NCI-H146 treated with DMSO at 0.1 percent for 48 hours (cell line): Measurements from ENCODE around the gene COBL.

ENCODE experiments used
- DNase-seq: peaks from one replicate; lab custom pipeline; 2025; ENCODE audit not compliant: unreplicated experiment; lab: John Stamatoyannopoulos, UW

COBL gene, protein sequence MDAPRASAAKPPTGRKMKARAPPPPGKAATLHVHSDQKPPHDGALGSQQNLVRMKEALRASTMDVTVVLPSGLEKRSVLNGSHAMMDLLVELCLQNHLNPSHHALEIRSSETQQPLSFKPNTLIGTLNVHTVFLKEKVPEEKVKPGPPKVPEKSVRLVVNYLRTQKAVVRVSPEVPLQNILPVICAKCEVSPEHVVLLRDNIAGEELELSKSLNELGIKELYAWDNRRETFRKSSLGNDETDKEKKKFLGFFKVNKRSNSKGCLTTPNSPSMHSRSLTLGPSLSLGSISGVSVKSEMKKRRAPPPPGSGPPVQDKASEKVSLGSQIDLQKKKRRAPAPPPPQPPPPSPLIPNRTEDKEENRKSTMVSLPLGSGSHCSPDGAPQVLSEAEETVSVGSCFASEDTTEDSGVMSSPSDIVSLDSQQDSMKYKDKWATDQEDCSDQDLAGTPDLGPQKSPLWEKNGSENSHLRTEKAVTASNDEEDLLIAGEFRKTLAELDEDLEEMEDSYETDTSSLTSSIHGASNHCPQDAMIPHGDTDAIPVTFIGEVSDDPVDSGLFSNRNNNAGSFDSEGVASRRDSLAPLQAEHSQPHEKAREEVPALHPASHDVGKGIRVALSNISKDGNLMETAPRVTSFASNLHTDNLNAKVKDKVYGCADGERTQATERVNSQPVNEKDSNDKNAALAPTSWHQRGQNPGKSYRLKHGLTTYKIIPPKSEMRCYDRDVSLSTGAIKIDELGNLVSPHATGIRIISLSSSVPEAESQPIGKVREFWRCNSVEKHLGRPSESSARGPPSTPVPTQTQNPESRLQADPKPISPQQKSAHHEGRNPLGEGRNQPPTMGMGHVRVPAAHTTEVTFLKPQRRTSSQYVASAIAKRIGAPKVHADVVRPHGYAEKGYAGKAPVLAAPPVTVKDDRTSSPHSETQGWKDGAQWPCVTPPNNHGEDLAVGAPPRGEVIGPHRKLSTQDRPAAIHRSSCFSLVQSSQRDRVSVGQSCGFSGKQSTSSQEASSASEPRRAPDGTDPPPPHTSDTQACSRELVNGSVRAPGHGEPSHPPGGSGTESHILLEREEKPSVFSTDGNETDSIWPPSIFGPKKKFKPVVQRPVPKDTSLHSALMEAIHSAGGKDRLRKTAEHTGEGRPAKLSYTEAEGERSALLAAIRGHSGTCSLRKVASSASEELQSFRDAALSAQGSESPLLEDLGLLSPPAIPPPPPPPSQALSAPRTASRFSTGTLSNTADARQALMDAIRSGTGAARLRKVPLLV

DNA sequence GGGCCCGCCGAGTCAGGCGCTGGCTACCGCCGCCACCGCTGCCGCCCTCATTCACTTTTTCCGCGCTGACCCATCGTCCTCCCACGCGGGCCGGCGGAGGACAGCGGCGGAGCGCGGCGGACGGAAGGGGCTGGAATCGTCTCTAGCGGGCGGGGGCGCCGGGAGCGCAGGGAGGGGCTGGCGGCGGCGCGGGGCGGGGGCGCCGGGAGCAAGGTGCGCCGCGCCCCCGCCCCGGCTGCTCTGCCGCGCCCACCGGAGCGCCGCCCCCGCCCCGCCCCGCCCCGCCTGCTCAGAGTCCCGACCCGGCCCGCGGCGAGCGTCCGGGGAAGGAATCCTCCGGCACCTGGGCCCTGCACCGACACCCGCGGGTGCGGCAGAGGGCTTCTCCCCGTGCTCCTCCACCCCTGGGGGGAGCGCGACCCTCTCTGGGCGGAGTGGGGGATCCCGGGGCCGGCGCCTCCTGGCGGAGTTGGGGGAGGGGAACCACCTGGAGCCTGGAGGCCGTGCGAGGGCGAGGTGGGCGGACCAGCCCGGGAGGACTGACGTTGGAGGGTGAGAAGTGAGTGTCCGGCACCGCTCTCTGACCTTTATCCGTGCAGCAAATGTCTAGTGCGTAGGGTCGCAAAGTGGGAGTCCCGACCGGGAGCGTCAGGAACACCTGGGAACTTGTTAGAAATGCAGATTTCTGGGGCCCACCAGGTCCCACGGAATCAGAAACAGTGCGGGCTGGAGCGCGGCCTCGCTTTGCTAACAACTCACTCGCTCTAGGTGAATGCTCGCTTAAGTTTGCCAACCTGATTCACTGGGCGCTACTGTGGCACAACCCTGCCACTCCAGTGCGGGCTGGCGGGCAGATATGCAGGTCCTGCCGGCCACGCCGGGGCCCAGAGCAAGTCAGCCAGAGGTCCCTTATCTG is at the start of gene COBL:
Gene COBL, minus strand, starts transcription at position 144 of the 916 bp plus-strand sequence. CDS start 176 bp downstream, outside the sequence.
- peak; percentile 7 for DNase-seq

DNA sequence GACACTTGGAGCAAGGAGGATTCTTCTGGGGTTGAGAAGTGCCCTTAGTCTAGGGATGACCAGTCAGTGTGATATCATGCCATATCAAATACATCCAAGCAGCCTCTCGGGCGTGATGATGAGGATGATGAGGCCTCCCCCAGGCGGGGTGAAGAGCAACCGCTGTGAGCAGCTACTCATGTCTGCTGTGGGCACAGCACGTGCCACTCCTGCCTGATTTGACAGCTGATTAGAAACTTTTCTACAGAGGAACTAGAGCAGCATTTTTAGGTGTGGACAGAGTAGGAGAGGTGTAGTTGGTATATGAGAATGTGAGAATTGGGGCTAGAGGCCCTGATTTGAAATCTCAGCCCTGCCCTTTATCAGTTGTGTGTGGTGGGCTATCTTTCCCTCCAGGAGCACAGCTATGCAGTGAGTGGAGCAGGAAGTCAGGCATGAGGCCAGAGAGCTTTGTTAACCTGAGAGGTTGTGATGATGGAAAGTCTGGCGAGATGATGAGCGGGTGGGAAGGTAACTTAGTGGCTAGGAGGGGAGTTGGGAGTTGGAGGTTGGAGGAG is 49.6 kb upstream of the COBL start:
- DNase-seq = no peak

DNA sequence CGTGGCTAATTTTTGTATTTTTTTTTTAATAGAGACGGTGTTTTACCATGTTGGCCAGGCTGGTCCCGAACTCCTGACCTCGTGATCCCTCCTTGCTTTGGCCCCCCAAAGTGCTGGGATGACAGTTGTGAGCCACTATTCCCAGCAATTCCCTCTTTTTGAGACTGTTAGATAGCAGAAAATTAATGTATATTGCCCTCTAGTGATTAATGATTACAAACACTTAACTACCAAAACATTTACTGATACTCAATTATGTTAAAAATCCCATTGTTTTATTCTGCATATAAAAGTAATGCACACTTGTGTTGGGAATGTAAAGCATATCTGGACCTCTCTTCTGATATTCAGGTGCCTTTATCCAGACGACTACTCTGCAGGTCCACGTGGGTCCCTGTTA is 41.2 kb upstream of the COBL start:
- DNase-seq = no peak

DNA sequence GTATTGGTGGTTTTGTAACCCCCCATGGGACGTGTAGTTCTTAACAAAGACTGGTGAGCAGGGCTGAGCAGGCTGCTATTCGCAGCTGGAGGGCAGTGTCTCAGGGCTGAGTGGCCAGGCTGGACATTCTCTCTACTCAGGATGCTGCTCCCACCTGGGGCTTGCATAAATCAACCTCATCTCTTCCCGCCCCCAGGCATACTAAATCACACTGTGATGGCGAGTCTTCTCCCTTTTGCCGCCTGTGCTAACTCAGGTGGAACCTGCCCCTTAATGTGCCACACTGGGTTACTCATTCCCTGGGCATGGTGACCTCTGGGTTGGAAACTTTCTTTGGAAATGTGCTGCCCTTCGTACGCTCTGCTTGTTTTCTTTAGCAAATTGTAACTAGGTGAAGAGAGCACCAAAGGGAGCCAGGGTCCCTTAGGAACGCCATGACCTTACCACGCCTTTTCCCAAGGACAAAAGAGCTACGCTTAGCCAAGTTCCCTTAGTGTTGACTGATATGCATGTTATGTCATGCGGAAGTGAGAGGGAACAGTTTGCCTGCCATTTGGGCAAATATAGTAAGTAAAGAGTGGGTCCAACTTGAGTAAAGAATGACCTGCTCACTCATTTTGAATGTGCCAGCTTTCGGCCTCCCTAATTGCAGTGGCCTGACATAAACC is 40.4 kb upstream of the COBL start:
- DNase-seq = peak; percentile 16

DNA sequence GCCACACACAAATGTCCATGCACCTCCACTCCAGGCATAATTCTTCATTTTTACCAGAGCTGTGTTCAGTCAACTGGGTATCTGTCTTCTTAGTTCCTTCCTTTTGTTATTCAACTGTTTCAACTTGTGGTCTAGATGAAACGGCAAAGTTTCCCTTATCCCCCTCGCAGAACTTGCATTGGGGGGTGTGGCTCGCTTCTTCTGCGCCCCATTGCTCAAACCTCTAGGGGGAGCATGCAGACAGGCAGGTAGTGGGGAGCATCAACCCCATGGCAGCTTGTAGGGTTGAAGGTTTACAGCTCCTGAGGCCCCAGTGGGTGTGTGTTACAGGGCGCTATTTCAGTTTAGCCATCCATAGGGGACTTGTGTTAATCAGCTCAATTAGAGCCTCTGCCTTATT is 38.3 kb upstream of the COBL start:
- DNase-seq = no peak

DNA sequence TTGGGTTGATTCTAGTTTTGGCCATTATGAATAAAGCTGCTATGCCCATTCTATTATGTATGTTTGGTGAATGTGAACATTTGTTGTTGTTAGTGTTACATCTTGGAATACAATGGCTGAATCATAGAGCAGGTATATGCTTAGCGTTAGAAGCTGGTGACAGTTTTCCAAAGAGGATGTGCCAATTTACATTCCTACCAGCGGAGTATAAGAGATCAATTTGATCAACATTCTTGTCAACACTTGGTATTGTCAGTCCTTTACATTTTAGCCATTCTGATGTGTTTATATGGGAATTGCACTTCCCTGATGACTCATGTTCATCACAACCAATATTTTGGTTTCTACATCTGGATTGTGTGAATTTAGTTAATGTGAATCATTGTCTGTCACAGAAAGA is 37.8 kb upstream of the COBL start:
- DNase-seq = no peak

DNA sequence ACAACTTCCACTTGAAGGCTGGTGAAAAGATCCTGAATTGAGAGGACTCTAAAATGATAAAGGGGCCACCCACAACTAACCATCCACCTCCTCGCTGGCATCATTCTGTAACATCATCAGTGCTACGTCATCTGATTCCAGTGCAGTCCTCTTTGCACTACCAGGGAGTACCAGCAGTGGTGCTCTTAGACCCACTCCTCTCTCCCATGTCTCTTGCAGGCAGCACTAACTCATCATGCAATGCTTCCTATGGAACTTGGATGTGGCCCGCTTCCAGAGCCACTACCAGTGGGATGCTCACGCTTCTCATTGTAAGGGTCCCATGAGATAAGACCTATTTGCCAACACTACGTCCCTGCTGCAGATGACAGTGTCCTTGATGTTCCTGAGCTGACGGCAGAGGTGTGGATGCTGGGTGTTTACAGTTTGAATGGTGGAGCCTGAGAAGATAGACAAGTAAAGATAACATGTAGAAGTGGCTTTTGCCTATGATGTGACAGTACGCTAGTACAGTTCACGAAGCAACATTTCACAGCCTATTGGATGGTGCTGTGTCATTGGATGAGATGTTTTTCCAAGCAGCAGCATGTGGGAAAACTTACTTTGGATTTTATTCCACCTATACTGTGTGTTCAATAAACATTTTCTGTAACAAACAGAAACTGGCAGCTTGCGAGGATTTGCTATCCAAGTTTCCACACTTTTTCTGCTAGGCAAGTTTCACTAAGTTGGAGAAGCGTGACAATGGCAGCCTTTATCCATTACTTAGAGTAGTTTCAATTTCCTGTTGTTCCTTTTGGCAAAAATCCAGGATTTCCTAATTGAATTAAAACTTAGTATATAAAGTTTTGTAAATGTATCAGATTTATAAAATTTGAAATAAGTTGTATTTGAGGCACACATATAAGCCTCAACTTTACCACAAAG is 35.8 kb upstream of the COBL start:
- DNase-seq = no peak

DNA sequence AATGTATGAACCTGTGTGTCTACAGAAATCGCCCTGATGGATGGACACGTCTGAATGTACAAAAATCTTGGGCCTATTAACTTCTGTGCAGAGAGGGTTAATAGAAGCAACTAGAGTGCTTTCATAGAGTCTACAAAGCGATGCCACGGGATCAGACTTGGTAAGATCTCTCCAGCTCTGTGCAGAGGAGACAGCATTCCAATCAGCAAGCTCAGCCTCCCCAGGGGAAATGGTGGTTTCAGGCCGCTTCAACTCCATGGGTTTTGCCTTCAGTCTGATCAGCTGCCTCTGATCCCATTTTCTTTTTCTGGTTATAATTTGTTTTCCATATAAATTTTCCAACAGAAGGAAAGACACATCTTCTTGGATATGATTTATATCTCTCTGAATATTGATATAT is 35.1 kb upstream of the COBL start:
- no peak for DNase-seq

DNA sequence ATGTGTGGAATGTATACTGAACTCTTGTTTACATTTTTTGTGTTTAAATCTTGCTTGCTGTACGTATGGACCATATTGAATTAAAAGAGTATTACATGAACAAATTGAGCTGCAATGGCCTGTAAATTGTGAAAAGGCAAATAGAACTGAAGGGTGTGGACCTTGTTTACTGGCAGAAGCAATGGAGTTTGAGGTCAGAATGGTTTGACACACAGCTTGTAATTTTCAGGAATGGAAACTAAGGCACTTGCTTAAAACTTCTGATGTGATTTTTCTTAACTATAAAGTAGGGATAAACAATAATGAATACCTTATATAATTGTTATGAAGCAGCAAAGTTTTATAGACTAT is 33.9 kb upstream of the COBL start:
- no peak for DNase-seq

DNA sequence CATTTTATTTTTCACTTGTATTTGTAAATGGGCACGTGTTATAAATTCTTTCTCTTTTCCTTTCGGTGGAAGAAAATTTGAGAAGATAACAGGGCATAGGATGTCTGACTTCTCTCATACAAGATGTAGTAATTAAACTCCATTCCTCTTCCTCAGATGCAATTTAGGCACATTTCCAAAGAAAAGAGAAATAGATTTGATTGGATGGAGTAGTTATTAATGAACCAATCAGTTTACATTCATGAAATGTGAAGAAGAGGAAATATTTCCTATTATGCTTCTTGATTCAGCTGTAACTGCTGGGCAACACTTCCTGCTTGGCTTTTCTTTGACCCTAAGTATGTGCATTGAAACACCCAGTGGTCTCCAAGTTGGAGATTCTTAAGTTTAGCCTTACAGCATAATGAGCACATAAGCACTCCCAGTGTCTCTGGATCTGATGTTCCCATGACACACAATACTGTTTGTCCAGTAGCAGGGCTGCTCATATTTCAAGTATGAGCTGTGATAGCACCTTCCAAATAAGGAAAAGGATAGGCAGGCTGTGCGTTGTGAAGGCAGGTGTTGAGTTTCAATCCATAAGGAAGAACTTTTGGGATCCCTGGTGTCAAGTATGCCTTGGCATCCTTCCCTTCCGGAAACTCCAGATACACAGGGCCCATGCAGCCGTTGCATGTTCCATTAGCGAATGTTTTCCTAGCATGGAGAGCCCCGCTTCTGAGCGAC is 33.4 kb upstream of the COBL start:
- DNase-seq = peak; percentile 80

DNA sequence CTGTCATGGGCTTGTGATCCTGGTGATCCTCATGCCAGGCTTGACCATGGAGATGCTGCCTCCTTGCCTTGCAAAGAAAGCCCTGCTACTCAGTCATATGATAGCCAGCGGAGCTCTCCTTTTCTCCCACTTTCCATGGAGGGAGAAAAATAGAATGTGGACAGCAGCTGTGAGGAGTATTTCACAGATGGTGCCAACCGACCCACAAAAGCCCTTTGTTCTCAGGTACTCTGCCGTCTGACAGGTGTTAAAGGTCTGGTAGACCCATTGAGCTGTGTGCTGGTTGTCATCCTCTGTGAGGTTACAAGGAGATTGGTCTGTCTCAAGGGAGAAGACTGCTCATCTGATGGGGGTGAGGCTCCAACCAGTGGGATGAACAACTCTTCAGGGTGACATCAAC is 29.5 kb upstream of the COBL start:
- peak; percentile 53 for DNase-seq

DNA sequence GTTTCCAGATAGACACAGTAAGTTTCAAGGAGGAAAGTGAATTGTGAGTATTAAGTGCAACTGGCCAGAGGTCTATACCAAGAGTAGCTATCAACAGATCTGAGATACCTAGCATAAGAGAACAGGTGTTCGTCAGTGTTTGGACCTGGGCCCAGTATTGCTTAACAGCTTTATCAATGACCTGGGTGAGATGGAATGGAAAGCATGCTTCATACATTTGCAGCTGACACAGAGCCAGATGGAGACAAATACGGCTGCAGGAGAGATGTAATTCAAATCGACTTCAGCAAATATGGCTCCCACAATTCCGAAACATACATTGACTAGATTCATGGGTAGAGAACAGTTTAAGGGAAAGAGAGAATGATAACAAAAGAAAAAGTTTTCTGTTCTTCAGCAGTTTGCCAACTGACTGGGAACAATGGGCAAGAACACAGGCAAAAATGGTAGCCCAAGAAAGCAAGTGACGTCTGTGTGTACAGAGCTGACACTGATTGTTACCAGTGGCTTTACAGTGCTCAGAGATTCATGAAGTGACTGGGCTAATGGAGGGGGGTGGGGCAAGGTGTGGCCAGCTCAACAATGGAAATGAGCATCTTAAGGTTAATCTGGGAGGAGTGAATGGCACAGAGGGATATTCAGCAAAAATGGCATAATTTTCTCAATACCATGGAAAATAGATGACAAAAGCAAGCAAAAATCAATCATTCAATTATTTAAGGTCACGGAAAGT is 28.0 kb upstream of the COBL start:
- DNase-seq = peak; percentile 57

DNA sequence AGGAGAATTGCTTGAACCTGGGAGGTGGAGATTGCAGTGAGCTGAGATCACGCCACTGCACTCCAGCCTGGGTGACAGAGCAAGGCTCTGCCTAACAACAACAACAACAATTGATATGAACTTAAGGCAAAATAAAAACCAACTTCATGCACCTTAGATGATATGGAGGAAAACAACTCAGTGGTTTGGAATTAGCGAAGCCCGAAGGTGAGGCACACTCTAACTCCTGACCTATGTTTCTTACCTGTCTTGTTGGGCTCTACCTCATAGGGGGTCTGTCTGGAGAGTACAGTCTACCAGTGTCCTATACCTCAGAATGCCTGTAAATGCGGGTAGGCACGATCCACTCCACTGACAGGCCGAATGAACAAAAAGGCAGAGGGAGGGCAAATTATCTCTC is 24.3 kb upstream of the COBL start:
- no peak for DNase-seq

DNA sequence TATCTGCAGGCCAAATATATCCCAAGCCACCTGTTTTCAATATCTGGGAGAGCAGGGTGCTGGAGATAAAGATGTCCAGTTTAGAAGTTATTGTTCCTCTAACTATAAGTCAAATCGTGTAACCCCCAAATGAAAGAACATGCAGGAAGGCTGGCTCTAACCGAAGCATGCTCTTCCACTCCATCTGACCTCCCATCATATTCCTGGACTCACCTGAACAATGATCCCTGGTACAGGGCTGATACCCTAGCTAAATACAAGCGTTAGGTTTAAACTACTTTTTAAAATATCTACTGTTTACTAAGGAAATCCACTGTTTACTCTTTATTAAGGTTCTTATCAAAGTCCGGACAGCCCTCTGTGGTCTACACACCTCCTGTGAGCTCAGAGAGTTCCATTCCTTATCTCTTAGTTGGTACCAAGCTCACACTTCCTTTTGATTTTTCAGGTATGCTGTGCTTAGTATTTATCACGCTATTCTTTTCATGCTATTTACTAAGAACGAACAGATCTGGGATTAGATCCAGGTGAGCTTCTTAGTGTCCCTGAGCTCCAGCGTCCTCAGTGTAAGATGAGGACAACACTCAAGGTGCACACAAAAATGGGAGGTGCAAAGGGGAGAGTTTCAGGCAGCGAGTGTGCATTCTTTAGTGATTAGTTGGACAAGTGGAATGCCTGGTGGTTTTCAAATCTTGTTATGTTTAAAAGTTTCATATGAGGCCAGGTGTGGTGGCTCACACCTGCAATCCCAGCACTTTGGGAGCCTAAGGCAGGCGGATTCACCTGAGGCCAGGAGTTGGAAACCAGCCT is 23.6 kb upstream of the COBL start:
- DNase-seq = no peak

DNA sequence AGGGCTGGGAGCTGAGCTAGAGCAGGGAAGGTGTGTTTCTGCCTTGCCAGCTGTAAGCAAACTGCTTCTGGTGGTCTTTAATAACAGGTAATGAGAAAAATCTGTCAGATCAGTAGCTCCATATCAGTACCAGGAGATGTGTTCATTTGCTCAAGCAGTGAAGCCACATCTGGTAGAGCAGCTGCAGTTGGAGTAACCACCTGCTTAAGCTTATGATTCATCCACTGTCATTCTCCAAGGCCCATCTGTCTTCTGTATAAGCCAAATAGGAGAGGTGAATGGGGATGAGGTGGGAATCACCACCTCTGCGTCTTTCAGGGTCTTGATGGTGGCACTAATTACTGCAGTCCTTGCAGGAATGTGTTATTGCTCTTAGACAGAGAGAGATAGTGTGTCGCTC is 18.4 kb upstream of the COBL start:
- no peak for DNase-seq

DNA sequence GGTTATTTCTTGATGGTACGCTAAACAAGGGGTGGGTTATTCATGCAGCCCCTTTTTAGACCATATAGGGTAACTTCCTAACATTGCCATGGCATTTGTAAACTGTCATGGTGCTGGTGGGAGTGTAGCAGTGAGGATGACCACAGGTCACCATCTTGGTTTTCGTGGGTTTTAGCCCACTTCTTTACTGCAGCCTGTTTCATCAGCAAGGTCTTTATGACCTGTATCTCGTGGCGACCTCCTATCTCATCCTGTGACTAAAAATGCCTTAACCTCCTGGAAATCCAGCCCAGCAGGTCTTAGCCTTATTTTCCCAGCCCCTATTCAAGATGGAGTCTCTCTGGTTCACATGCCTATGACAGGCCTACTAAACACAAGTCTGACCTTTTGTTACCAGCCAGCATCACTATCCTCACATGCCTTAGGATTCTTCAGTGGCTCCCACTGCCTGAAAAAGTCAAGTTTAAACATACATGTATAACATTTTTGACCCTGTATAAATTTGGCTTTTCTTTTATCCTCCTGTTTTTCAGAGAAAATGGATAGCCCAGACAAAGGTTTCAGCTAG is 13.2 kb upstream of the COBL start:
- no peak for DNase-seq
